HG02798 (cell line): ENCODE results near the gene ZNRF2.
"Not testable (repeated sequence)": the region's sequence is repeated elsewhere in the genome, so short reads cannot be mapped to it uniquely, and the experiment has no call there.

Experiments used
- ATAC-seq: cut with Tn5 transposase; IDR thresholded peaks from one replicate; pipeline ENCODE4 v1.9.1; 2021; ENCODE audit warnings: mild to moderate bottlenecking; ENCODE audit not compliant: unreplicated experiment, poor library complexity

ZNRF2 gene

DNA sequence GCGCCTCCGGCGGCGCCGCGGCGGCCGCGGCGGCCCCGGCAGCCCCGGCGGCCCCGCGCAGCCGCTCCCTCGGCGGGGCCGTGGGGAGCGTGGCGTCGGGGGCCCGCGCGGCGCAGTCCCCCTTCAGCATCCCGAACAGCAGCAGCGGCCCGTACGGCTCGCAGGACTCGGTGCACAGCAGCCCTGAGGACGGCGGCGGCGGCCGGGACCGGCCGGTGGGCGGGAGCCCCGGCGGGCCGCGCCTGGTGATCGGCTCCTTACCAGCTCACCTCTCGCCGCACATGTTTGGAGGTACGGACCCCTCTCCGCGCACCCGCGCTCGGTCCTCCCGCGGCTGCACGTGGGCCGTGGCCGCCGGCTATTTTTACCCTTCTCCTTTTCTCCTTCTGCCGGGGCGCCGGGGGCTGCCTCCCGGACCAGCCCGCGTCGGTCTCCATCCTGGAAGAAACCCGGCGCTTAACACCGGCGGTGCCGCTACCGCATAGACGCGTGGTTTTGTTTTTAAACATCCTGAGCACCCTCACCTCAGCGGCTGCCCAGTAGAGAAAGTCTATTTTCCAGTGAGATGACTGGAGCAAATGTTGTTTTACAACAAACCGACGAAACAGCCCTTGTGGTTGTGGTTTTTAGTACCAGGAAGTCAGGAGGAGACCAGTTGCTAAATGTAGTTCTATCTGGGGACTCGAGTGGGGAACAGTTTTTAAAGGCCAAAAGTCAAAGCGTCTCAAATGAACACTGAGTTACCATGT lies 1.3 kb downstream of the ZNRF2 start:
- peak; percentile 2 for ATAC-seq

GRCh38 chr7:30286749-30287148 lies 2.4 kb downstream of the ZNRF2 start:
- no peak for ATAC-seq

GRCh38 chr7:30287625-30288024 lies 3.2 kb downstream of the ZNRF2 start:
- not testable (repeated sequence) for ATAC-seq

GRCh38 chr7:30289634-30290033 lies 5.2 kb downstream of the ZNRF2 start:
- ATAC-seq: not testable (repeated sequence)

GRCh38 chr7:30290317-30290716 lies 5.9 kb downstream of the ZNRF2 start:
- ATAC-seq: not testable (repeated sequence)

DNA sequence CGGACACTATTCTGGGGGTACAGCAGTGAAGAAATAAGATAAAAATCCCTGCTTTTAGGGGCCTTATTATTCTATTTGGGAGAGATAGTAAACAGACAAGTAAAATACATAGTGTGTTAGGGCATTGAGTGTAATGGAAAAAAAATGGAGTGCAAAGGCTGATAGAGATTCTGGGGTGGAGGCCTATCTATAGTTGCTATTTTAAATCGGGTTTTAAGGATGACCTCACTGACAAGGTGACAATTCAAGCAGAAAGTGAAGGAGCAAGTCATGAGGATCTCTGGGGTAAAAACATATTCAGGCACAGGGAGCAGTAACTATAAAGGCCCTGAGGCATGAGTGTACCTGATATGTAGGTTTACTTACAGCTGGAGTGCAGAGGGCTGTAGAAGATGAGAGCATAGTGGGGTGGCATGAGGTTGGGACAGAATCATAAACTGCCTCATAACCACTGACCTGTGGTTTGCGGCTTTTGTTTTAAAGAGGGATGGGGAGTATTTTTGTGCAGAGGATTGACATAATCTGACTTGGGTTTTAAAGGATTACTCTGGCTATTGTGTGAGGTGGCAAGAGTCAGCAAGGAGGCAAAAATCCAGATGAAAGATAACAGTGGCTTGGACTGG lies 8.1 kb downstream of the ZNRF2 start:
- not testable (repeated sequence) for ATAC-seq

DNA sequence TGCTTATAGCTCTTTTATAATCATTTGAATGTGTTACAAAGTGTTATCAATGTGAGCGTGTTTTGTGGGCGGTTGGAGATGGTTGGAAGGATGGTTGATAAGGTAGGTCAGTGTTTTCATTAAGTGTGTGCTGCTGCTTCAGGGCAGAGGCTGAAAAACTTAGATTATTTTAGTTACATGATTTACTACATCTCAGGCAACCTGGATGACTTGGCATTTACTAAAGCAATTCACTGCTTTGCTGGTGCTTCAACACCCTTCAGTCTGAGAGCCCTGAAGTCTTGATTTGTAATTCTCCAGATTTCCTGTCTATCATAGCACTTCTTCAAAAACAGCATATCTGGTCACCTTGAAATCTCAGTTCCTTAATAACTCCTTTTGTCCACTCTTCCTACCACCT lies 11.9 kb downstream of the ZNRF2 start:
- ATAC-seq: not testable (repeated sequence)

DNA sequence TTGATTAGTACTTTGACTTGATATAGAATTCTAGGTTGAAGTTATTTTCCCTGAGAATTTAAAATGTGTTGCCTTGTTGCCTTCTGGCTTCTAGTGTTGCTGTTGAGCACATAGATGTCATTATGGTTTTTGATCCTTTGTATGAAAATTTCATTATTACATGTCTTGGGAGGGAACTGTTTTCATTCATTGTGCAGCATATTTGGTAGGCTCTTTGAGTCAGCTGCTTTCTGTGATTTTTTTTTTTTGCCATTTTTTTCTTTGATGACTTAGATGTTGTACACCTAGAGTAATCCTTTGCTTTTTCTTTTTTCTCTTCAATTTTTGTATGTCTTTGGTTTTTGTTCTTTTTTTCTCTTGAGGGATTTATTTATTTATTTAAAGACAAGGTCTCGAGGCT lies 13.1 kb downstream of the ZNRF2 start:
- not testable (repeated sequence) for ATAC-seq

- not testable (repeated sequence) for ATAC-seq
These were observed 14.0 kb downstream of the ZNRF2 start for GRCh38 chr7:30298409-30298808.

GRCh38 chr7:30301751-30302150 lies 17.4 kb downstream of the ZNRF2 start:
- no peak for ATAC-seq

DNA sequence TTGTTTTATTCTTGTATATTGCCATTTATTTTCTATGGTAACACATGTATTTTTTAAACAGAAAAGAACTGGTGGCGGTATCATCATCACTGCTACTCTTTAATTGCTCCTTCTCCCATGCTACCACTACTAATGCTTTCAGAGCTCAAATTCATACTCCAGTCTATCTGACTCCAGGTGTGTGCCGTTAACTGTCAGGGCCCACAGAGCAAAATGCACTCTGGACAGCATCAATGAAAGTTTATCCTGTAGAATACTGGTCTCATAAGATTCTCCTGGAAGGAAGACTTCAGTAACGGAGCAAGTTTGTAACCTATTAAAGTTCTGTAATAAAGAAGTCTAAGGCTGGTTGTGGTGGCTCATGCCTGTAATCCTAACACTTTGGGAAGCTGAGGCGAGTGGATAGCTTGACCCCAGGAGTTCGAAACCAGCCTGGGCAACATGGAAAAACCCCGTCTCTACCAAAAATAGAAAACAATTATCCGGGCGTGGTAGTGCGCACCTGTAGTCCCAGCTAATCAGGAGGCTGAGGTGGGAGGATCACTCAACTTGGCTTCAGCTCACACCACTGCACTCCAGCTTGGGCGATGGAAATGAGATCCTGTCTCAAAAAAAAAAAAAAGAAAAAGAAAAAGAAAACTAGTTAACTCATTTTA lies 18.4 kb downstream of the ZNRF2 start:
- peak; percentile 12 for ATAC-seq

GRCh38 chr7:30303312-30304039 lies 19.1 kb downstream of the ZNRF2 start:
- ATAC-seq: peak; percentile 75

DNA sequence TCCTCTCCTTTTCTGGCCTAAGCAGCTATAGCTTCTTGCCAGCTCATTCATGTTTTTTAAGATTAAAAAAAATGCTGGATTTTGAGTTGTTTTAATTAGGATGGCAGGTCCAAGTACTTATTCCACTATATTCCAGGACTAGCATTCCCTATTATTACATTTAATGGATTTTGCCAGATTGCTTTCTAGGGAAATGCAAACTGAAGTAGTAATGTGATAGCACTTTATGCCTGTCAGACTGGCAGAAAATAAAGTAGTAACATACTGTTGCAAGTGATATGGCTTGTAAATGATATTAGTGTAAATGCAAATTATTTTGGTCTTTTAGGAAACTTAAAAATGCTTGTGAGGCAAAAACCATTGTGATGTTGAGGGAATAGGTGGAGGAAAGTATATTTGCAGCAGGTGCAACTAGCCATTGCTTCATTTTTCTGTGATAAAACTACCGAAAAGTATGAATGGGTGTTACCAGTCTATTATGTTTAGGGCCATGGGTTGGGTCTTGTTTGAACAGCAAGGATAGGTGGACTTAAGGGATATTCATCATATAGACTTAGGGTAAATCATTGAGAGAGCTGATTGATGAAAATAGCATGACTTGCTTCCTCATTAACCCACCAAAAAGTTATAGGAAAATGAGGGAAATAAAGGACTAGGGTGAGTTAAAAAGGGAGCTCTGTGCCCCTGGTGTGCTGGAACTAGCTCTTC lies 19.9 kb downstream of the ZNRF2 start:
- ATAC-seq: no peak

DNA sequence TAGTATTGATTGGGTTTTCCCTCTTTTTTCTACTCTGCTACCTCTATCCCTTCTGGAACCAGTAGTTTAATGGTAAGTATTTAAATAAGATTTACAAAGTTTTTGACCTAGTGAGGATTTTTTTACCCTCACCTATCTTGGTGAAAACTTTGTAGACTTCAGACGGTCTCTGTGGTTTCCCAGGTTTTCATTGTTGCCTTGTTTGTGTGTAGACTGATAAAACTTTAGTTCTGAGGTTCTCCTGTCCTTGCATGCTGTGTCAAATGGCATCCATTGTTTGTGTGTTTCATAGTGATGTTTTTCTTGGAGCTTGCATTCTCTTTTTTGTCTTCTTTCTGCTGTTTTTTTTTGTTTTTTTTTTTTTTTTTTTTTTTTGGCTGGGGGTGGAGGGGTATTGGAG lies 22.6 kb downstream of the ZNRF2 start:
- ATAC-seq: no peak

DNA sequence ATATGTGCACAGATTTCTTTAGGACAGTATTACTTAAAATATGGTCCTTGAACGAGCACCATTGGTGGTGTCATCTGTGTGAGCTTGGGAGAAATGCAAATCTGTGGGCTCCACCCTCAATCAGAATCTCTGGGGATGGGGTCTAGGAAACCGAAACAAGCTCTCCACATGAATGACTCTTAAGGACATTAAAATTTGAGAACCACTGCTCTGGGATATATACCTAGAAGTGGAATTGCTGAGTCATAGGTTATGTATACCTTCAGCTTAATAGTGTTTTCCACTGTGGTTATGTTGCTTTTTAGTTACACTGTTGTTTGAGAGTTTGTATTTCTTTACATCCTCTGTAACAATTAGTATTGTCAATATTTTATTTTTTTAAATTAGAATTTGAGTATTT lies 24.0 kb downstream of the ZNRF2 start:
- ATAC-seq: no peak

- ATAC-seq: no peak
These were observed 24.9 kb downstream of the ZNRF2 start for GRCh38 chr7:30309302-30309701.

DNA sequence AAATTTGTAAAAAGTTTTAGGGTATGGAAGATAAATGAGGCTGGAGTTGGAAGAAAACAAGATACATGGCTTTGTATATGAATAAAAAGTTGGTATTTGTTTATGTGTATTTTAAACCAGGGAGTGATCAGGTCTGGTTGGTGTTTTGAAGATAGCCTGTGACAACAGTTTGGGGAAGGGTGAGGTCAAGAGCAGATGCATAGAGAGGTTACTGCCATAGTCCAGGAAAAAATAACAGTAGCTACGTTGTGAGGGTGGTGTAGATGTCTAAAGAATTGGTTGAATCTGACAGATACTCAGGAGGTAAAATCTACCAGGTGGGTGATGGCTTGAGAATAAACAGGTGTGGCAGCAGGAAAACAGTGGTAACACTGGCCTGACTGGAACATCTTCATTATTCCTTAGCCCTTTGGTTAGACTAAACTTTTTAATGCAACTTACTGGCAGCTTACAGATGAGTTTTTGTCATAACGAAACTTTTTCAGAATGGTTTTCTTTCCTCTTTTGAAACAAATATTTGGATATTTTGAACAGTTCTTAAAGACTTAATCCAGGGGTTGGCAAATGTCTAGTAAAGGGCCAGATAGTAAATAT lies 25.5 kb downstream of the ZNRF2 start:
- no peak for ATAC-seq

GRCh38 chr7:30310674-30311362 lies 26.4 kb downstream of the ZNRF2 start:
- no peak for ATAC-seq

DNA sequence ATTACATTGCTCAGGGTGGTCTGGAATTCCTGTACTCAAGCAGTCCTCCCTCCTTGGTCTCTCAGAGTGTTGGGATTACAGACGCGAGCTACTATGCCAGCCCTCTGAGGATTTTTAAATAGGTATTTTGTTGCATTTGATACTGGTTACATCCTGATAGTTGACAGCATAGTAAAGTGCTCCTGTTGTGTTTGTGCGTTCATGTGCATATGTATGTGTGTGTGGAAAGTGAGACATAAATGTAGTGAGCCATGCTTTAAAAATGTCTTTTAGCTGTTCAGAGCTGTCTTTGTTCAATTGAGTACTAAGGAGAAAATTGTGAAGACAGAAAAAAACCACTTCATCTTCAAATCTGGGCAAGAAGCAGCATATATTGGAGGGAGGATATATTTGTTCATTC lies 27.8 kb downstream of the ZNRF2 start:
- no peak for ATAC-seq
